Fibroblast of skin of left quadriceps (primary cell): Measurements from ENCODE around the gene MCUB.
"Not testable (repeated sequence)": the region's sequence is repeated elsewhere in the genome, so short reads cannot be mapped to it uniquely, and the experiment has no call there.

Source experiments
- DNase-seq, 2 experiments: peaks; one replicate each; pipeline ENCODE4 v3.0.0-alpha.2; 2013; ENCODE audit warnings: low read depth in 2 of 2

MCUB gene

GRCh38 chr4:109629775-109630174, 69.7 kb downstream of the MCUB start:
- DNase-seq: no peak

- DNase-seq: no peak
Measured at GRCh38 chr4:109631532-109632108, 71.6 kb downstream of the MCUB start.

- no peak for DNase-seq
Measured at GRCh38 chr4:109640644-109641043, 80.6 kb downstream of the MCUB start.

GRCh38 chr4:109645874-109646710, 86.0 kb downstream of the MCUB start:
- DNase-seq: no peak

- DNase-seq: no peak
Measured at GRCh38 chr4:109648266-109648996, 88.4 kb downstream of the MCUB start.

GRCh38 chr4:109648997-109649575, 89.0 kb downstream of the MCUB start:
- DNase-seq: no peak

- no peak for DNase-seq
Measured at GRCh38 chr4:109649872-109650271, 89.8 kb downstream of the MCUB start.

GRCh38 chr4:109655396-109655795, 95.3 kb downstream of the MCUB start:
- no peak for DNase-seq

- DNase-seq: peak; percentile 1 to 2
Measured at GRCh38 chr4:109657854-109658418, 97.9 kb downstream of the MCUB start.

- DNase-seq: no peak
Measured at GRCh38 chr4:109658871-109659410, 98.9 kb downstream of the MCUB start.

GRCh38 chr4:109662116-109662515, 102.1 kb downstream of the MCUB start:
- DNase-seq: no peak

GRCh38 chr4:109662771-109663170, 102.7 kb downstream of the MCUB start:
- DNase-seq: no peak

GRCh38 chr4:109665783-109666485, 105.9 kb downstream of the MCUB start:
- no peak for DNase-seq

- DNase-seq: no peak
Measured at GRCh38 chr4:109671350-109671749, 111.3 kb downstream of the MCUB start.

GRCh38 chr4:109672169-109672930, 112.3 kb downstream of the MCUB start:
- no peak for DNase-seq

- no peak for DNase-seq
Measured at GRCh38 chr4:109673303-109673702, 113.3 kb downstream of the MCUB start.

- no peak for DNase-seq
Measured at GRCh38 chr4:109675181-109675580, 115.1 kb downstream of the MCUB start.

- DNase-seq: no peak
Measured at GRCh38 chr4:109675843-109676242, 115.8 kb downstream of the MCUB start.

GRCh38 chr4:109676886-109677285, 116.8 kb downstream of the MCUB start:
- no peak for DNase-seq

- DNase-seq: not testable (repeated sequence)
Measured at GRCh38 chr4:109678472-109678871, 118.4 kb downstream of the MCUB start.
